Measurements from ENCODE around the gene BEND7. TPM values are rescaled to one million over a fixed set of nuclear protein-coding genes. Genes with fewer than 3 reads are reported as not detected.
"Not testable (repeated sequence)": the region's sequence is repeated elsewhere in the genome, so short reads cannot be mapped to it uniquely, and the experiment has no call there.

BEND7 gene
- total RNA-seq, 2 donors from 2014 or later, result 13.7 to 17.5 TPM

GRCh38 chr10:13404305-13404759 lies 124.5 kb downstream of the BEND7 start:
- WGBS, 2 donors, result 36 to 43% methylated on average over 3 of the region's 3 CpGs
- no peak for DNase-seq
- intact Hi-C loops (cut with DNase I), result no loop called here
- Histone ChIP-seq H3K4me1 (peaks cover 26% of the 10 kb centered on the region), H3K27ac (peak overlapping the region in 3 of 4 donors; percentile 9 to 61 (median 47)), H3K4me3 (no peak overlapping the region), H3K36me3 (replicated peaks in 1 of 2; ENCODE audit: insufficient read depth in 1 of 2, low read depth in 2 of 2) (no peaks in the 10 kb centered on the region), H3K9me3 (no peaks in the 10 kb centered on the region), H3K27me3 (no peaks in the 10 kb centered on the region)
- TF ChIP-seq CTCF (IDR thresholded peaks at IDR 0.05) (no peak), POLR2A (IDR thresholded peaks at IDR 0.05) (no peak)
- peak; percentile 51 for ATAC-seq

- H3K4me3 ChIP-seq; H3K36me3 ChIP-seq (replicated peaks in 1 of 2; ENCODE audit: insufficient read depth in 1 of 2, low read depth in 2 of 2); H3K27me3 ChIP-seq; DNase-seq; ATAC-seq; H3K27ac ChIP-seq; intact Hi-C loops (cut with DNase I); H3K9me3 ChIP-seq: not testable (repeated sequence)
- 94 to 95% methylated on average over 7 of the region's 7 CpGs for WGBS, 2 donors
- peaks cover 26% of the 10 kb centered on the region for H3K4me1 ChIP-seq
These were observed 125.4 kb downstream of the BEND7 start for GRCh38 chr10:13403426-13403825.

GRCh38 chr10:13402021-13402420 lies 126.8 kb downstream of the BEND7 start:
- peaks cover 26% of the 10 kb centered on the region for H3K4me1 ChIP-seq
- intact Hi-C loops (cut with DNase I), result no loop called here
- no peaks in the 10 kb centered on the region for H3K27me3 ChIP-seq
- no peak for TF ChIP-seq CTCF (IDR thresholded peaks at IDR 0.05)
- no peak for TF ChIP-seq POLR2A (IDR thresholded peaks at IDR 0.05)
- H3K4me3 ChIP-seq, result no peak overlapping the region
- ATAC-seq, result peak; percentile 41
- no peak for DNase-seq
- H3K9me3 ChIP-seq, result no peaks in the 10 kb centered on the region
- peak overlapping the region in 3 of 4 donors; percentile 36 to 49 (median 40) for H3K27ac ChIP-seq
- WGBS, 2 donors, result 21 to 25% methylated on average over 8 of the region's 8 CpGs
- no peaks in the 10 kb centered on the region for H3K36me3 ChIP-seq (replicated peaks in 1 of 2; ENCODE audit: insufficient read depth in 1 of 2, low read depth in 2 of 2)

GRCh38 chr10:13401142-13401541 lies 127.7 kb downstream of the BEND7 start:
- no peak overlapping the region for H3K27ac ChIP-seq
- H3K36me3 ChIP-seq (replicated peaks in 1 of 2; ENCODE audit: insufficient read depth in 1 of 2, low read depth in 2 of 2), result no peaks in the 10 kb centered on the region
- no peak for ATAC-seq
- no peaks in the 10 kb centered on the region for H3K27me3 ChIP-seq
- intact Hi-C loops (cut with DNase I), result no loop called here
- peaks cover 26% of the 10 kb centered on the region for H3K4me1 ChIP-seq
- no peak overlapping the region for H3K4me3 ChIP-seq
- WGBS, 2 donors, result 89 to 96% methylated on average over 3 of the region's 3 CpGs
- TF ChIP-seq POLR2A (IDR thresholded peaks at IDR 0.05) (no peak), CTCF (IDR thresholded peaks at IDR 0.05) (no peak)
- DNase-seq, result no peak
- H3K9me3 ChIP-seq, result no peaks in the 10 kb centered on the region

DNA sequence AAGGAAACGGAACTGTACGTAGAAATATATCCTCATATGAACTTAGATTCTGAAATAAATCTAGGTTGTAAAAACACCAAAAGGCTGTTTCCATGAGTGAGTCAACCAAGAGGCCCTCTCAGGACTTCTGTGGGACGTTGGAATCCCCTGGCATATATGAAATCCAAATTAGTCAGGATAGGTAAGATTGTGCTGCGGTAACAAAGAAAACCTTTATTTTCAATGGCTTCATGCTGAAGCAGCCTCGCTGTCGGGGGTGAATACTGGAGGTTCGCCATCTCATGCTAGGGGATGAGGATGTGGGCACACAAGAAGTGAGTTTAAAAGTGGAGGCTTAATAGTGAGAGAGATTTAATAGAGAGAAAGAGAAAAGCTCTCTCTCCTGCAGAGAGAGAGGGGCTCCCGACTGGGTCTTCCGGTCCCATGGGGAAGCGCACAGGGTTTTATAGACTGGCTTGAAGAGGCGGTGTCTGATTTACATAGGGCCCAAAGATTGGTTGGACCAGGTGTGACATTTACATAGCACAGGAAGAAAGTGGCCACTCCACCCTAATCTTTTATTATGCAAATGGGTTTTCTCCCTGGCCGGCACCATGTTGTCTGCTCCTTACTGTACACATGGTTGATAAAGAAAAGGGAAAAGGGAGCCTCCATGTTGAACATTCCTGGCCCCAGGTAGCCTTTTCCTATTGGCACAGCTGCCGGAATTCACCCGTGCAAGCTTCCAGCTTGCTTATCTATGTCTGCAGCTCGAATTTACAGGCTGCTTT lies 128.4 kb downstream of the BEND7 start:
- TF ChIP-seq CTCF (IDR thresholded peaks at IDR 0.05) (no peak), POLR2A (IDR thresholded peaks at IDR 0.05) (no peak)
- intact Hi-C loops (cut with DNase I), result no loop called here

More for the DNA sequence above, 128.4 kb downstream of the BEND7 start:
- Histone ChIP-seq H3K36me3 (replicated peaks in 1 of 2; ENCODE audit: insufficient read depth in 1 of 2, low read depth in 2 of 2) (no peaks in the 10 kb centered on the region), H3K4me1 (peaks cover 26% of the 10 kb centered on the region), H3K4me3 (no peak overlapping the region), H3K9me3 (no peaks in the 10 kb centered on the region), H3K27me3 (no peaks in the 10 kb centered on the region), H3K27ac (no peak overlapping the region)
- DNase-seq (peak in 1 of 4 donors; percentile 25), ATAC-seq (no peak)
- 66% methylated on average over 15 of the region's 15 CpGs for WGBS, 2 donors

All from body of pancreas (tissue), 4 donors.